Natural killer cell (primary cell): ENCODE data around the gene PSMD7. TPM values are rescaled to one million over a fixed set of nuclear protein-coding genes. Genes with fewer than 3 reads are reported as not detected.

ENCODE experiments used
- ATAC-seq, 3 donors: fragments of 150-1000 bp in 2 of 3; fragments of 200-7000 bp in 1 of 3; cut with Tn5 transposase; 1 replicate in 1 of 3; 2 replicates in 2 of 3; pipeline ENCODE4 v1.10.0; 2021; ENCODE audit warnings: mild to moderate bottlenecking in 2 of 3, moderate library complexity in 2 of 3
- DNase-seq, 2 donors: peaks; one replicate each; pipeline versions ENCODE4 v3.0.0 to v3.0.0-alpha.2; 2013 to 2021; ENCODE audit warnings: mixed read lengths in 1 of 2
- H3K27ac ChIP-seq: one replicate; pipeline ENCODE4 v1.5.1; 2013; ENCODE audit warnings: mild to moderate bottlenecking, low read length
- H3K27me3 ChIP-seq: one replicate; pipeline ENCODE4 v1.6.1; 2013; ENCODE audit warnings: low read length; ENCODE audit not compliant: control insufficient read depth, insufficient read depth
- H3K36me3 ChIP-seq: one replicate; pipeline ENCODE4 v1.6.1; 2013; ENCODE audit warnings: low read length; ENCODE audit not compliant: control insufficient read depth, insufficient read depth
- H3K4me1 ChIP-seq: one replicate; pipeline ENCODE4 v1.6.1; 2013; ENCODE audit warnings: low read length; ENCODE audit not compliant: control insufficient read depth, insufficient read depth
- H3K4me3 ChIP-seq: one replicate; pipeline ENCODE4 v1.5.1; 2013; ENCODE audit warnings: low read length
- H3K9me3 ChIP-seq: one replicate; pipeline ENCODE4 v1.6.1; 2013; ENCODE audit warnings: low read length; ENCODE audit not compliant: control insufficient read depth, insufficient read depth
- H3K27ac Mint-ChIP-seq, 2 donors: one replicate each; pipeline ENCODE4 v1.8.0; 2022; ENCODE audit warnings: mild to moderate bottlenecking in 2 of 2, mixed read lengths in 2 of 2, moderate library complexity in 1 of 2
- H3K27me3 Mint-ChIP-seq, 2 donors: one replicate each; pipeline ENCODE4 v1.8.0; 2022; ENCODE audit warnings: low read depth in 2 of 2, mixed read lengths in 2 of 2
- H3K36me3 Mint-ChIP-seq: one replicate; pipeline ENCODE4 v1.8.0; 2022; ENCODE audit warnings: mixed read lengths
- H3K4me1 Mint-ChIP-seq, 2 donors: one replicate each; pipeline ENCODE4 v1.8.0; 2022; ENCODE audit warnings: mixed read lengths in 2 of 2
- H3K4me3 Mint-ChIP-seq: one replicate; pipeline ENCODE4 v1.8.0; 2022; ENCODE audit warnings: mild to moderate bottlenecking, moderate library complexity, mixed read lengths
- H3K9me3 Mint-ChIP-seq, 2 donors: one replicate each; pipeline ENCODE4 v1.8.0; 2022; ENCODE audit warnings: mixed read lengths in 2 of 2
- WGBS: methylation state at CpG from one replicate; pipeline ENCODE4 v1.1.7; 2013; ENCODE audit warnings: missing lambda C conversion rate; ENCODE audit not compliant: insufficient coverage; 5-methylcytosine and 5-hydroxymethylcytosine counted together
- intact Hi-C: fragments of 100-400 bp; cut with micrococcal nuclease; formaldehyde crosslinking; loops from one replicate; pipeline ENCODE4 v1.14.2; 2022
- total RNA-seq, 4 donors: library from RNA; stranded (reverse); fragments of 120-200 nt in 1 of 4; gene quantifications; one replicate each; pipeline versions ENCODE4 v1.2.3 to v1.2.4, GENCODE V29; 2013 to 2022
- TF ChIP-seq, protein P1 (sequence below): fragments of 200-600 bp; IDR thresholded peaks from one replicate; pipeline ENCODE4 v1.8.0; 2022; ENCODE audit warnings: antibody characterized with exemption

PSMD7 gene
- total RNA-seq, 3 donors from 2014 or later (not counting 1 experiment from before 2014, with no cell fraction given), result 81.0 to 89.2 (median 81.7) TPM

DNA sequence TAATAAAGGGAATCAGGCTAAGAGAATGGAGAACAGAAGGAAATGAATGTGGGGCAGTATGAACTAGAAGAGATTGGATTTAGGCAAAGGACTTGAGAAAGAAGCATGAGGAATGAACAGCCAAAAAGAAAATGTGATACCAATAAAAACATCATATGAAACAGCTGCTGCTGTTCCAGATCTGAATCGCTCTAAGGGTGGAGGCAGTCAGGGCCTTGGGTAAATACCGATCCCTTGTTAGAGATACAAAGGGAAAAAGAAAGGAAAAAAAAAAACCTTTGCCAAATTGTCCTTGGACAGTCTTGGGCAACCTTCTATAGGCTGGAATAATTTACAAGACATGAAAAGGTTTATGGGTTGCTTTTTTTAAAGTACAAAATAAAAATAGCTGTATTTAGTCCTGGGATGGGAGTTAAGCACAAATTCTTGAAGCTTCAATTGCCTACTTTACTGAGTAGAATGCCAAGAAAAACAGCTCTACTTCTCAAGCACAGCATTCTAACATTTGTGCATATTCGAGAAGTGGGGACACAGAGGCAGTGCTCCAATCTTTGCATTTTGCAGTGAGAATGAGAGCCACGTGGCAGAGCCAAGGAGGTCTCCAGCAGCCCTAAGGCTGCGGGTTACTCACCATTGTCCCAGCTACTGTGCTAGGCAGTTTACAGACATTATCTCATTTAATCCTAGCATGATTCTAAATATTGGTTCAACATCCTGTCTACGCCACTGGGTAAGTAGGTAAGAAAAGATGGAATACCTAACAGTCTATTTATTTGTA lies 43.3 kb upstream of the PSMD7 start:
- WGBS, result 91% methylated on average over 5 of the region's 6 CpGs
- peaks cover 8 to 12% of the 10 kb centered on the region in 2 donors for H3K27me3 Mint-ChIP-seq
- intact Hi-C loops, result no loop called here

DNA sequence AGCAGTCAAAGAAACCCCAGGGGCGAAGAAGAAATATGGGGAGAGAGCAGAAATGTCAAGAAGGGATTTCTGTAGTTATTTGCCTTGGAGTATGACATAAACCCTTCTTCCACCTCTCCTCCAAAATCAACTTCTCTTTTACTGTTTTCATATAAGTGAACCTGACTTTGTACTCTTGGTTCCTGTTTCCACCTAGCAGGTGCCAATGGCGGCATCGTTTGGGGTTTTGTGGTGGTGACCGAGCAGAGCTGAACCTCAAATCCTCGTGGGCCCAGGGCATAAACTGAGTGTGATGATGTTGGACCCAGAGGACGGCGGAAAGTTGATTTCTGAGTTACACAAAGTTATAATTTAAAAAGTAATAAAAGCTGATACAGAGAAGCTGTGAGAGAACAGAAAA lies 39.6 kb upstream of the PSMD7 start:
- ATAC-seq (no peak), DNase-seq (no peak)
- TF ChIP-seq, protein P1, sequence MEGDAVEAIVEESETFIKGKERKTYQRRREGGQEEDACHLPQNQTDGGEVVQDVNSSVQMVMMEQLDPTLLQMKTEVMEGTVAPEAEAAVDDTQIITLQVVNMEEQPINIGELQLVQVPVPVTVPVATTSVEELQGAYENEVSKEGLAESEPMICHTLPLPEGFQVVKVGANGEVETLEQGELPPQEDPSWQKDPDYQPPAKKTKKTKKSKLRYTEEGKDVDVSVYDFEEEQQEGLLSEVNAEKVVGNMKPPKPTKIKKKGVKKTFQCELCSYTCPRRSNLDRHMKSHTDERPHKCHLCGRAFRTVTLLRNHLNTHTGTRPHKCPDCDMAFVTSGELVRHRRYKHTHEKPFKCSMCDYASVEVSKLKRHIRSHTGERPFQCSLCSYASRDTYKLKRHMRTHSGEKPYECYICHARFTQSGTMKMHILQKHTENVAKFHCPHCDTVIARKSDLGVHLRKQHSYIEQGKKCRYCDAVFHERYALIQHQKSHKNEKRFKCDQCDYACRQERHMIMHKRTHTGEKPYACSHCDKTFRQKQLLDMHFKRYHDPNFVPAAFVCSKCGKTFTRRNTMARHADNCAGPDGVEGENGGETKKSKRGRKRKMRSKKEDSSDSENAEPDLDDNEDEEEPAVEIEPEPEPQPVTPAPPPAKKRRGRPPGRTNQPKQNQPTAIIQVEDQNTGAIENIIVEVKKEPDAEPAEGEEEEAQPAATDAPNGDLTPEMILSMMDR, result no peak
- Mint-ChIP-seq H3K27me3 (peaks cover 9% of the 10 kb centered on the region in 2 donors), H3K4me3 (no peak overlapping the region), H3K36me3 (no peaks in the 10 kb centered on the region), H3K27ac (no peak overlapping the region), H3K4me1 (no peaks in the 10 kb centered on the region), H3K9me3 (no peaks in the 10 kb centered on the region)
- Histone ChIP-seq H3K36me3 (no peaks in the 10 kb centered on the region), H3K27me3 (no peaks in the 10 kb centered on the region), H3K27ac (no peak overlapping the region), H3K4me3 (no peak overlapping the region), H3K4me1 (no peaks in the 10 kb centered on the region), H3K9me3 (no peaks in the 10 kb centered on the region)
- intact Hi-C loops, result no loop called here
- 13% methylated on average over 6 of the region's 7 CpGs for WGBS

More for the DNA sequence above, 43.3 kb upstream of the PSMD7 start:
- TF ChIP-seq, protein P1, result no peak
- no peaks in the 10 kb centered on the region for H3K36me3 ChIP-seq
- no peaks in the 10 kb centered on the region for H3K4me1 ChIP-seq
- DNase-seq, result no peak
- H3K27me3 ChIP-seq, result no peaks in the 10 kb centered on the region
- H3K36me3 Mint-ChIP-seq, result no peaks in the 10 kb centered on the region
- H3K4me3 ChIP-seq, result no peak overlapping the region
- no peaks in the 10 kb centered on the region for H3K9me3 Mint-ChIP-seq
- H3K27ac ChIP-seq, result no peak overlapping the region
- H3K4me3 Mint-ChIP-seq, result no peak overlapping the region
- no peak for ATAC-seq
- no peaks in the 10 kb centered on the region for H3K9me3 ChIP-seq
- H3K27ac Mint-ChIP-seq, result no peak overlapping the region
- H3K4me1 Mint-ChIP-seq, result no peaks in the 10 kb centered on the region

DNA sequence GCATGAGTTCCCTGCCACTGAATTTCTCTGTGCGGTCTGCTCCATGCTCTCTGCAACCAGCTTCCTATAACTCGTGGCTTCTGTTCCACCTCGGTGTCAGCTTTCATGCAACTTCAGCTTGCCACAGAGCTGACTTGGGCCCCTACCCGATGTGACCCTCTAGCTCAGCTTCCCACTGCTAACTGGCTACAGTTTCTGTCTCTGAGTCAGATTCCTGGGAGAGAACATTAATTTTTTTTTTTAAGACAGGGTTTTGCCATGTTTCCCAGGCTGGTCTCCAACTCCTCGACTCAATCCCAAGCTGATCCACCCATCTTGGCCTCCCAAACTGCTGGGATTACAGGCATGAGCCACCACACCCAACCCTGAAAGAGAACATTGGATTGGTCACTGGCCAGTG lies 35.5 kb upstream of the PSMD7 start:
- Histone ChIP-seq H3K36me3 (no peaks in the 10 kb centered on the region), H3K4me1 (no peaks in the 10 kb centered on the region), H3K9me3 (no peaks in the 10 kb centered on the region), H3K4me3 (no peak overlapping the region), H3K27ac (no peak overlapping the region), H3K27me3 (no peaks in the 10 kb centered on the region)
- H3K4me3 Mint-ChIP-seq, result no peak overlapping the region
- ATAC-seq (no peak), DNase-seq (no peak)
- no peaks in the 10 kb centered on the region for H3K4me1 Mint-ChIP-seq
- intact Hi-C loops, result no loop called here
- H3K27me3 Mint-ChIP-seq, result peaks cover 6 to 9% of the 10 kb centered on the region in 2 donors
- 68% methylated on average over 5 of the region's 5 CpGs for WGBS
- no peaks in the 10 kb centered on the region for H3K9me3 Mint-ChIP-seq
- TF ChIP-seq, protein P1, result no peak
- H3K36me3 Mint-ChIP-seq, result no peaks in the 10 kb centered on the region
- no peak overlapping the region for H3K27ac Mint-ChIP-seq

DNA sequence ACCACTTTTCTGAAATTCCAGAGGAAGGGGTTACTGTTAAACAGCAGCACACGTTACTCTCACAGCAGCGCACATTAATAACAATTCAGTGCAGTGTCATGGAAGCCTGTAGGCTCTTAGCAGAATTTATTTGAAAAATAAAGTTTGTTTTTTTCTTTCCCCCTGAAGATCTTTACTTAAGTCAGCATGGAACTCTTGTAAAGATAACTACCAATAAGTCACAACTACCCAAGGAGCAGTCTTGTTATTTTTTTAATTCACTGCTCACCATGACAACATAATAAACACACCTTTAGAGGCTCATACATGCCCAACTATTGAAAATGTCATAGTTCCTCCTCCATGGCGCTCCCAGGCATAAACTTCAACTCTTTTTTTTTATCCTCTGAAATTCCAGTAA lies 31.8 kb upstream of the PSMD7 start:
- H3K4me3 Mint-ChIP-seq, result no peak overlapping the region
- Histone ChIP-seq H3K4me1 (no peaks in the 10 kb centered on the region), H3K4me3 (no peak overlapping the region), H3K9me3 (no peaks in the 10 kb centered on the region), H3K27ac (no peak overlapping the region), H3K36me3 (no peaks in the 10 kb centered on the region), H3K27me3 (no peaks in the 10 kb centered on the region)
- peaks cover 2 to 15% of the 10 kb centered on the region in 2 donors for H3K27me3 Mint-ChIP-seq
- H3K27ac Mint-ChIP-seq, result no peak overlapping the region
- no peaks in the 10 kb centered on the region for H3K4me1 Mint-ChIP-seq
- WGBS, result 85% methylated on average over 3 of the region's 3 CpGs
- DNase-seq, result no peak
- TF ChIP-seq, protein P1, result no peak
- no peaks in the 10 kb centered on the region for H3K9me3 Mint-ChIP-seq
- intact Hi-C loops, result no loop called here
- ATAC-seq, result no peak
- no peaks in the 10 kb centered on the region for H3K36me3 Mint-ChIP-seq
